ENCODE measurements around the gene HDAC5.
"Not testable (repeated sequence)": the region's sequence is repeated elsewhere in the genome, so short reads cannot be mapped to it uniquely, and the experiment has no call there.

Gene HDAC5

GRCh38 chr17:44112284-44113280 lies 10.9 kb downstream of the HDAC5 start:
- in situ Hi-C loops (cut with MboI; ENCODE audit: low sequenced_read_pairs) = no loop called here

GRCh38 chr17:44111777-44112176 lies 11.7 kb downstream of the HDAC5 start:
- in situ Hi-C loops (cut with MboI; ENCODE audit: low sequenced_read_pairs) = no loop called here

- in situ Hi-C loops (cut with MboI; ENCODE audit: low sequenced_read_pairs) = no loop called here
Observed at GRCh38 chr17:44110823-44111633, 12.4 kb downstream of the HDAC5 start.

GRCh38 chr17:44110011-44110686 lies 13.3 kb downstream of the HDAC5 start:
- in situ Hi-C loops (cut with MboI; ENCODE audit: low sequenced_read_pairs) = no loop called here

GRCh38 chr17:44109312-44109630 lies 14.2 kb downstream of the HDAC5 start:
- in situ Hi-C loops (cut with MboI; ENCODE audit: low sequenced_read_pairs) = no loop called here

- in situ Hi-C loops (cut with MboI; ENCODE audit: low sequenced_read_pairs) = no loop called here
Observed at GRCh38 chr17:44108440-44109311, 14.8 kb downstream of the HDAC5 start.

- in situ Hi-C loops (cut with MboI; ENCODE audit: low sequenced_read_pairs) = no loop called here
Observed at GRCh38 chr17:44106801-44107200, 16.6 kb downstream of the HDAC5 start.

GRCh38 chr17:44105941-44106340 lies 17.5 kb downstream of the HDAC5 start:
- in situ Hi-C loops (cut with MboI; ENCODE audit: low sequenced_read_pairs) = no loop called here

- in situ Hi-C loops (cut with MboI; ENCODE audit: low sequenced_read_pairs) = no loop called here
Observed at GRCh38 chr17:44105483-44105882, 18.0 kb downstream of the HDAC5 start.

- in situ Hi-C loops (cut with MboI; ENCODE audit: low sequenced_read_pairs) = no loop called here
Observed at GRCh38 chr17:44102849-44103622, 20.4 kb downstream of the HDAC5 start.

- in situ Hi-C loops (cut with MboI; ENCODE audit: low sequenced_read_pairs) = not testable (repeated sequence)
Observed at GRCh38 chr17:44101858-44102257, 21.6 kb downstream of the HDAC5 start.

- in situ Hi-C loops (cut with MboI; ENCODE audit: low sequenced_read_pairs) = no loop called here
Observed at GRCh38 chr17:44097110-44097958, 26.1 kb downstream of the HDAC5 start.

GRCh38 chr17:44095647-44096496 lies 27.6 kb downstream of the HDAC5 start:
- in situ Hi-C loops (cut with MboI; ENCODE audit: low sequenced_read_pairs) = no loop called here

- in situ Hi-C loops (cut with MboI; ENCODE audit: low sequenced_read_pairs) = no loop called here
Observed at GRCh38 chr17:44095388-44095646, 28.1 kb downstream of the HDAC5 start.

GRCh38 chr17:44094701-44095387 lies 28.6 kb downstream of the HDAC5 start:
- in situ Hi-C loops (cut with MboI; ENCODE audit: low sequenced_read_pairs) = no loop called here

- in situ Hi-C loops (cut with MboI; ENCODE audit: low sequenced_read_pairs) = no loop called here
Observed at GRCh38 chr17:44093231-44093900, 30.1 kb downstream of the HDAC5 start.

- in situ Hi-C loops (cut with MboI; ENCODE audit: low sequenced_read_pairs) = no loop called here
Observed at GRCh38 chr17:44092051-44092450, 31.4 kb downstream of the HDAC5 start.

All from HL-60/S4 treated with phorbol 12-myristate 13-acetate at 8.2 ng/mL for 4 days and 3 days (cell line).